Stimulated activated CD4-positive, alpha-beta T cell treated with anti-CD3 and anti-CD28 coated beads, Interleukin-1b, Interleukin-23, amount 100 ng/mL, for 24 hours (primary cell): ENCODE data around the gene ALG6.

Experiments used
- DNase-seq, 4 experiments: peaks; one replicate each; pipeline ENCODE4 v3.0.0-alpha.2; 2020; ENCODE audit warnings: low read depth in 4 of 4, low spot score in 1 of 4

The ALG6 gene

DNA sequence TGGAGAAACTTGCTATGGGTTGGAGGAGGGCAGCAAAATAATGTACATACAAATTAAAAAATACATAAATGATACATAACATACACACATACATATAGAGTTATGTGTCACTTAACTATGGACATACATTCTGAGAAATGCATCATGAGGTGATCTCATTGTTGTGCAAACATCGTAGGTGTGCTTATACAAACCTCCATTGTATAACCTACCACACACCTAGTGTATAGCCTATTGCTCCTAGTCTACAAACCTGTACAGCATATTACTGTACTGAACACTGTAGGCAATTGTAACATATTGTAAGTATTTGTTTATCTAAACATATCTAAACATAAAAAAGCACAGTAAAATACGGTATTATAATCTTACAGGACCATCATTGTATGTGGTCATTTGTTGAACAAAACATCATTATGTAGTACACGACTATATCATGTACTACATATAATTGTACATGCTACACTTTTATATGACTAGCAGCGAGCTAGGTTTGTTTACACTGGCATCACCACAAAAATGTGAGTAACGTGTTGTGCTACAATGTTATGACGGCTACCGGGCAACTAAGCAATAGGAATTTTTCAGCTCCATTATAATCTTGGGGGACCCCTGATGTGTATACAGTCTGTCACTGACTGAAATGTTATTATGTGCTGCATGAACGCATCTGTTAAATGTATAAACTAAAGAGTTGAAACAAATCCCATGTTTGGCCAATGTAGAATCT is 120.1 kb downstream of the ALG6 start:
- DNase-seq: no peak
